Right atrium auricular region (tissue), 2 donors: Measurements from ENCODE around the gene FRAS1. TPM values are rescaled to one million over a fixed set of nuclear protein-coding genes. Genes with fewer than 3 reads are reported as not detected.
"Not testable (repeated sequence)": the region's sequence is repeated elsewhere in the genome, so short reads cannot be mapped to it uniquely, and the experiment has no call there.

Experiments
- DNase-seq: peaks from one replicate; pipeline ENCODE4 v3.0.0-alpha.2; 2019; ENCODE audit warnings: low spot score
- H3K27ac ChIP-seq, 2 donors: fragments of 200-600 bp; sonication (generic); 1 replicate in 1 of 2; 2 replicates in 1 of 2; pipeline ENCODE4 v1.5.1; 2016 to 2019
- H3K27me3 ChIP-seq, 2 donors: fragments of 200-600 bp; sonication (generic); one replicate each; pipeline versions ENCODE4 v1.5.1 to v1.6.0; 2017 to 2019
- H3K36me3 ChIP-seq: fragments of 200-600 bp; sonication (generic); one replicate; pipeline ENCODE4 v1.5.1; 2016
- H3K4me1 ChIP-seq, 2 donors: fragments of 200-600 bp; sonication (generic); one replicate each; pipeline versions ENCODE4 v1.5.1 to v1.6.0; 2017 to 2019
- H3K4me3 ChIP-seq, 2 donors: fragments of 200-600 bp; sonication (generic); 1 replicate in 1 of 2; 2 replicates in 1 of 2; pipeline ENCODE4 v1.5.1; 2017 to 2019; ENCODE audit warnings: mild to moderate bottlenecking in 1 of 2, moderate library complexity in 1 of 2
- H3K9me3 ChIP-seq, 2 donors: fragments of 200-600 bp; sonication (generic); one replicate each; pipeline ENCODE4 v1.5.1; 2019
- total RNA-seq, 2 donors: library from RNA; depleted of rRNA; stranded (reverse); fragments of >200 nt; gene quantifications; one replicate each; pipeline ENCODE4 v1.1.0, GENCODE V29; 2016
- TF ChIP-seq, protein P1 (sequence below), 2 donors: fragments of 200-600 bp; sonication (generic); IDR thresholded peaks; one replicate each; pipeline ENCODE4 v1.5.1; 2019; ENCODE audit warnings: antibody characterized with exemption in 2 of 2

FRAS1 gene
- total RNA-seq, 2 donors from 2014 or later, result 5.8 to 12.9 TPM

DNA sequence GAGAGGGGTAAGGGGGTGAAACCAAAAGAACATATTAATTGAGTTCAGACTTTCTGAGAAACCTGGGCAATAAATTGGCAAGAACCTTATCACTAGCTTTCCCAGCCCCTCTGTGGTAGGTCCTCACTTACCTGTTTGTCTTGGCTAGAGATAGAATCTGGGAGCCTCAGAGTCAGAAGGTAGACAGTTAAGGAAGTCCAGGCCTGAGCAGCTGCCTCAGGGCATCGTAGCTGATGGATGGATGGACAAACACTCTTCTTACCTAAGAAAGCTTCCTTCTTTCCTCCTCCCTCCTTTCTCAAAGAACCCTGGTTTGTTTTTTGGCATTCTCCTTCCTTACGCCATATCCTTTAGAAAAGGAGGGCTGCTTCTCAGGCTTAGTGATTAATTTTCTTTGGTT lies 24.4 kb downstream of the FRAS1 start:
- TF ChIP-seq, protein P1, sequence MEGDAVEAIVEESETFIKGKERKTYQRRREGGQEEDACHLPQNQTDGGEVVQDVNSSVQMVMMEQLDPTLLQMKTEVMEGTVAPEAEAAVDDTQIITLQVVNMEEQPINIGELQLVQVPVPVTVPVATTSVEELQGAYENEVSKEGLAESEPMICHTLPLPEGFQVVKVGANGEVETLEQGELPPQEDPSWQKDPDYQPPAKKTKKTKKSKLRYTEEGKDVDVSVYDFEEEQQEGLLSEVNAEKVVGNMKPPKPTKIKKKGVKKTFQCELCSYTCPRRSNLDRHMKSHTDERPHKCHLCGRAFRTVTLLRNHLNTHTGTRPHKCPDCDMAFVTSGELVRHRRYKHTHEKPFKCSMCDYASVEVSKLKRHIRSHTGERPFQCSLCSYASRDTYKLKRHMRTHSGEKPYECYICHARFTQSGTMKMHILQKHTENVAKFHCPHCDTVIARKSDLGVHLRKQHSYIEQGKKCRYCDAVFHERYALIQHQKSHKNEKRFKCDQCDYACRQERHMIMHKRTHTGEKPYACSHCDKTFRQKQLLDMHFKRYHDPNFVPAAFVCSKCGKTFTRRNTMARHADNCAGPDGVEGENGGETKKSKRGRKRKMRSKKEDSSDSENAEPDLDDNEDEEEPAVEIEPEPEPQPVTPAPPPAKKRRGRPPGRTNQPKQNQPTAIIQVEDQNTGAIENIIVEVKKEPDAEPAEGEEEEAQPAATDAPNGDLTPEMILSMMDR (IDR thresholded peaks at IDR 0.05), result no peak
- Histone ChIP-seq H3K4me1 (no peaks in the 10 kb centered on the region), H3K9me3 (no peaks in the 10 kb centered on the region), H3K4me3 (no peak overlapping the region), H3K27ac (no peak overlapping the region), H3K36me3 (no peaks in the 10 kb centered on the region), H3K27me3 (no peaks in the 10 kb centered on the region)
- no peak for DNase-seq

DNA sequence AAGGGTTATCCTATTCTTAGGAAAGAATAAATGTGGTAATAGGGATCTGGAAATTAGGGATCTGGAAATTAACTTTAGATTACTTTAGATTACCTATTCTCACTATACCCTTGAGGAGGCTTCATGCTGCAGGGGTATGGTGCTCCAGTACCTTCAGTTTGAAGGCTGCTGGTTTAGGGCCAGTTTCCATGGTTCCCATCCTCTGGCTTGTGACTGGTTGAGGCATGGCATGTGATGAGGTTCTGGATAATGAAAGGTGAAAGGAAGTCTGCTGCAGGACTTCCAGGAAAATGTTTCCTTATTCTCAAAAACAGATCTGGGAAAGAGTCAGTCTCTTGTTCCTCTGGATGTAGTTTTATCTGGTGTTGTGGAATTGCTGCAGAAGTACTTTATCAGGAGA lies 25.9 kb downstream of the FRAS1 start:
- no peaks in the 10 kb centered on the region for H3K9me3 ChIP-seq
- no peaks in the 10 kb centered on the region for H3K4me1 ChIP-seq
- DNase-seq, result no peak
- TF ChIP-seq, protein P1 (IDR thresholded peaks at IDR 0.05), result no peak
- H3K27ac ChIP-seq, result no peak overlapping the region
- H3K4me3 ChIP-seq, result no peak overlapping the region
- no peaks in the 10 kb centered on the region for H3K36me3 ChIP-seq
- H3K27me3 ChIP-seq, result no peaks in the 10 kb centered on the region

DNA sequence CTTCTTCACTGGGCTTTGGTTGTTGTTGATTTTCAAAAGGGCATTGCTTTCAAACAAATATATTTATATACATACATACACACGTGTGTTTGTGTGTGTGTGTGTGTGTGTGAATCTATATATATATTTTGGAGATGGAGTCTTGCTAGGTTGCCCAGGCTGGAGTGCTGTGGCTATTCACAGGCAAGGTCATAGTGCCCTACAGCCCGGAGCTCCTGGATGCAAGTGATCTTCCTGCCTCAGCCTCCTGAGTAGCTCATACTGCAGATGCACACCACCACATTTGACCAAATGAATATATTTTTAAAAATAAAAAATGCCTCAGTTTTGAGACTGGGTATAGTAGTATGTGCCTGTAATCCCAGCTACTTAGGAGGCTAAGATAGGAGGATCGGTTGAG lies 34.4 kb downstream of the FRAS1 start:
- no peak for DNase-seq
- Histone ChIP-seq H3K4me3 (no peak overlapping the region), H3K9me3 (no peaks in the 10 kb centered on the region), H3K27ac (no peak overlapping the region), H3K36me3 (no peaks in the 10 kb centered on the region), H3K27me3 (no peaks in the 10 kb centered on the region), H3K4me1 (no peaks in the 10 kb centered on the region)
- TF ChIP-seq, protein P1 (IDR thresholded peaks at IDR 0.05), result no peak

DNA sequence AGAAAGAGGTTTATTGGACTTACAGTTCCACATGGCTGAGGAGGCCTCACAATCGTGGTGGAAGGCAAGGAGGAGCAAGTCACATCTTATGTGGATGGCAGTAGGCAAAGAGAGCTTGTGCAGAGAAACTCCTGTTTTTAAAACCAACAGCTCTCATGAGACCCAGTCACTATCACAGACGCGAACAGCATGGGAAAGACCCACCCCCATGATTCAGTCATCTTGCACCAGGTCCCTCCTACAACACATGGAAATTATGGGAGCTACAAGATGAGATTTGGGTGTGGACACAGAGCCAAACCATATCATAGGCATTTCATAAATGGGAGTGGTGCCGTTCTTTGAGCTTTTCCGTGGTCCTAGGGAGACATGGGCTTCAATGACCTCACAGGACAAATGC lies 35.2 kb downstream of the FRAS1 start:
- not testable (repeated sequence) for DNase-seq, H3K27me3 ChIP-seq, H3K4me3 ChIP-seq, H3K27ac ChIP-seq, H3K36me3 ChIP-seq, H3K9me3 ChIP-seq, H3K4me1 ChIP-seq

DNA sequence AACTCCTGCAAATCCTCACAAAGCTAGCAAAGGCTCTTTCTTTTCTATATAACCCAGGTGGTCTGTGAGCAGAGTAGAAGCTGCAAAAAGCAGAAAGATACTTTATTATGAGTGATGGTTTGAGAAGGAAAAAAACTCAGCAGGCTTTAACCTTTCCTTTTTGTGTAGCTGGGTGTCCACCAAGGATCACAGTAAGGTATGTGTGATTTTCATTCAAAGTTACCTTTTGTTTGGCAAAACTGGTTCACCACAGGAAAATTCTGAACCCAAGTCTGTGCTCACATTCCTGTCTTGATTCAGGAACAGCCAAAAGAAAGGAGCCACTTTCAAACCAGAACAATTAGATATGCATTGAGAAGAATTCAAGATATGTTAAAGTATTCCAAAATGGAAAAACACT lies 35.7 kb downstream of the FRAS1 start:
- DNase-seq, result no peak
- Histone ChIP-seq H3K4me1 (no peaks in the 10 kb centered on the region), H3K4me3 (no peak overlapping the region), H3K27ac (no peak overlapping the region), H3K9me3 (no peaks in the 10 kb centered on the region), H3K27me3 (no peaks in the 10 kb centered on the region), H3K36me3 (no peaks in the 10 kb centered on the region)
- TF ChIP-seq, protein P1 (IDR thresholded peaks at IDR 0.05), result no peak

DNA sequence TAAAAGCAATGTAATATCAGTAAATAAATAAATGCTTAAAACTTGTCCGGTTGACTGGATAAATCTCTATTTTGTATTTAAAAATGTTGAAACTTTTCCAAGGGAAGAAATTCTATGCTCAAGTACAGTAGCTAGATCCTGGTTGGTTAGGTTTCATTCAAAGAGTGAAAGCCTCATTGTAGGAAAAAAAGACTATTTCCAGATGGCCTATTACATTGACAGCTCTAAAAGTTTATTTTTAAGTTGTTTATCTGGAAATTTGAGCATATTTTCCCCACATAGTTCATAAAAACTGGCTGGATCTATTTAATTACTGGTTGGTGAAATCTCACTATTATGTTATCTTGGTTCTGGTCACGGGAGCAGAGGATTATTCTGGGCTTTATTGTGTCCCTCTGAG lies 38.0 kb downstream of the FRAS1 start:
- Histone ChIP-seq H3K9me3 (no peaks in the 10 kb centered on the region), H3K4me1 (peaks cover 0 to 13% of the 10 kb centered on the region in 2 donors), H3K27me3 (no peaks in the 10 kb centered on the region), H3K36me3 (no peaks in the 10 kb centered on the region), H3K4me3 (no peak overlapping the region), H3K27ac (no peak overlapping the region)
- no peak for DNase-seq
- TF ChIP-seq, protein P1 (IDR thresholded peaks at IDR 0.05), result no peak
